GM18520 (cell line): Measurements from ENCODE around the gene LARP6.
"Not testable (repeated sequence)": the region's sequence is repeated elsewhere in the genome, so short reads cannot be mapped to it uniquely, and the experiment has no call there.

Experiments
- ATAC-seq: cut with Tn5 transposase; IDR thresholded peaks from one replicate; pipeline ENCODE4 v1.9.1; 2021; ENCODE audit not compliant: unreplicated experiment

LARP6 gene

DNA sequence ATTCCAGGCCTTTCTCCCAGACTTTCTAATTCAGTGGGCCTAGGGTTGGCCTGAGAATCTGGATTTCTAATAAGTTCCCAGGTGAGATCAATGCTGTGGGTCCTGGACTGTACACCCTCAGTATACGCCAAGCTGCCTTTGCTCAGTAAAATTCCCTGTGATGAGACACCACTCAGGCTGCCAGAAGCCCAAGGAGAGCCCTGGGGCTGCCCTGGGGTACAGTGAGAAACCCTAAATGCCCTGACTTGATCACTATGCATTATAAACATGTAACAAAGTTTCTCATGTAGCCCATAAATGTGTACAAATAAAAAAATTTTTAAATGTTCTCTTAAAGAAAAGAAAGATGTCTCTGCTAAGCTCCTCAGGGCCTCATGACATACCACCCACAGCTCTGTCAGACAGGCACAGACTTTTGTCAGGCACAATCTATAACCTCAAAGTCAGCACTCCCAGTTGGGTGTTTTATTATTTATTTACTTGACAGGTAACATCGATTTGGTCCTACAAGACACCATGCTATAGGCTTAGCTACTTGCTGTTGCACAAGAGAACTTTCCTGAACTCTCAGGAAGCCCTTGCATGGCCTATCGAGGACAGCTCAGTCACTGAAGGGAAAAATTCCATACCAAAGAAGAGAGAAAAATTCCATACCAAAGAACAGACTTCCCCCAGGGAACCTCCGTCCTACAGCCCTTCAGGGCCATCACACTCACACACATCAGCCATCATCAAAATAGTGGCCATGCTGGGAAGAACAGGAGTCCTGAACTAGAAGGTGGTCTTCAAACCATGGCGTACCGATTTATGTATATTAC lies 22.7 kb downstream of the LARP6 start:
- ATAC-seq: no peak

DNA sequence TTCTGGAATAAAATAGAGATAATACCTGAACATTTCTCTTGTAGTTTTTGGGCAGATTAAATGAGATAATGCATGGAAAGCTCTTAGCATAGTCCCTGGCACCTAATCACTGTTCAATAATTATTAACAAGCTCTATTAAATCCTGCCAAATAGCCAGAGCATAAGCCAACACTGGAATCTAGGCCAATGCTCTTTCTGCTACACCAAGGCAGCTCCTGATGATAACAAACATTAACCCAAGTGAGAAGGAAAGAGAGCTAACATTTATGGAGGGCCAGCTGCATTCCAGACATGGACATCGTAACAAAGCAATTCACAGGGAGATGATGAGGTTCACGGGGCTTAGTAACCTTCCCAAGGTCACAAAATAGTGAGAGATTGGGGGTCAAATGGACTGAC lies 23.3 kb downstream of the LARP6 start:
- ATAC-seq: no peak

DNA sequence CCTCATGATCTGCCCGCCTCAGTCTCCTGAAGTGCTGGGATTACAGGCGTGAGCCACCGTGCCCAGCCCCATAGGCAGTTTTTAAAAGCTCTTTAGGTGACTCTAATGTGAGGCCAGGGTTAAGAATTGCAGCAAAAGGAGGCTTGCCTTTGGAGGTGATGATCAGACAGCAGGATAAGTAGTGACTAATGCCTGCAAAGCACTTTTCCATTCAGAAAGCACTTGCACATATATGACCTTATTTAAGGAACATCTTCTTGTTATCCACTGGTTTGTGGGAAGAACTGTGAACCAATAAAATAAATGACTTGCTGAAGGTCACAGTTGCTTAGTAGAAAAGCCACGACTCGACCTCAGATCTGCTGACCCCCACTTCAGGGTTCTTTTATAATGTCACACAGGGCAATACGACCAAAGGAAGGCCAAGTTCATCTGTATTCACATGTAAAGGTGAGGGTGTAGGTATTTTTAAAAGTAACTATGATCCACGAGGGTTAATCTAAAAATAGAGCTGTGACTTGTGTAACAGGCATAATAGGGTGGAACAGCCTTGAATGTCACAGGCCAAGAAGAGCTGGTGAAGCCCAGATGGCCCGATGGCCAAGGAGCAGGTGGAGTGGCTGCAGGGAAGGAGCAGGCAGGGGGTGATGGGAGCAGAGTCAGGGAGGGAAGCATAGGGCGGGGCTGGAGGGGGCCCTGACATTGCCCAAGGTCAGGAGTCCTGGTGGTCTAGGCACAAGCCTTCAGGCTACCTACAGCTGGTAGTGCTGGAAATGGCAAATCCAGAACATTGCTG lies 24.4 kb downstream of the LARP6 start:
- ATAC-seq: no peak

DNA sequence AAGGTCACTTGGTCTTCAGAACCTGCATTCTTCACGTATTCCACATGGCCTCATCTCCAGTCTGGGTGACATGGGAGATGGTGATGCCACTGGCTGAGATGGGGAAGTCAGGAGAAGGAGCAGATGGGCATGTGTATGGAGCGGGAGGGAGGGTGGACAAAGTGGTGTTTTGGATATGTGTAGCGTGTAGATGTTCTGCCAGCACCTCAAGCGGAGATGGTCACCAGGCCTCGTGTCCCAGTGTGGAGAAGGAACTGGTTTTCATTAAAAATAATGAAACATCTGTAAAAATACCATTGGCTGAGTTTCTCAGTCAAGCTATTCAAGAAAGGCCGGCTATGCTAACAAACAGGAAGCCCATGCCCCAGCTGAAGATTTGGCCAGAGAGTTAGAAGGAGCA lies 26.2 kb downstream of the LARP6 start:
- no peak for ATAC-seq

DNA sequence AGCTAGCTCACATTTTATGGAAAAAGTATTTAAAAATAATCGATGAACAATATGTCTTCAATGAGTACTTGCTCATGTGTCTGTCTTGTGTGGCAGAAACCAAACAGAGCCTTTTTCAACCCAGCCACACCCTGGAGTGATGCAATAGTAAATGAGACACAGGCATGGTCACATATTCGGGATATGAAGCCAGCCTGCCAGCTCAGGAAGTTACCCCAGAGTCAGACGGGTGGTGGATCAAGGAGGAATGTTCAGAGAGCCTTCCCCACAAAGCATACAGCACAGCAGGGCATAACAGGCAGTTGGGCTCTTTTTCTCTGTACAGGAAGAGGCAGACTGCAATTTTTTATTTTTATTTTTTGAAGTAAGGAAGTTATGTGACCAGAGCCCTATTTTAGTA lies 27.3 kb downstream of the LARP6 start:
- no peak for ATAC-seq

DNA sequence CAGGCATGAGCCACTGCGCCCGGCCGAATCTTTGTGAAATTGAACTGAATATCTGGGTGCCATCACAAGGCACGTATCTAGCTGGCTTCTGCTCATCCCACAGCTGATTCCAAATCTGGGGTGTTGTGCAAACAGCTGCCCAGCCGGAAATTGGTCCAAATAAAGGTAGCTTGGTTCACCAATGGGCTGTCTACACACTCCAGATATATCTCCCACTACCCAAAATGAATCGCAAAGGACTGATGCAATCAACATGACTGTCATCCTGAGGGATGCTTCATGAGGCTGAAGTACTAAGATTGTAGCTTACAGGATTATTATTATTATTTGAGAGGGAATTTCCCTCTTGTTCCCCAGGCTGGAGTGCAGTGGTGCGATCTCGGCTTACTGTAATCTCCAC lies 28.1 kb downstream of the LARP6 start:
- ATAC-seq: no peak

DNA sequence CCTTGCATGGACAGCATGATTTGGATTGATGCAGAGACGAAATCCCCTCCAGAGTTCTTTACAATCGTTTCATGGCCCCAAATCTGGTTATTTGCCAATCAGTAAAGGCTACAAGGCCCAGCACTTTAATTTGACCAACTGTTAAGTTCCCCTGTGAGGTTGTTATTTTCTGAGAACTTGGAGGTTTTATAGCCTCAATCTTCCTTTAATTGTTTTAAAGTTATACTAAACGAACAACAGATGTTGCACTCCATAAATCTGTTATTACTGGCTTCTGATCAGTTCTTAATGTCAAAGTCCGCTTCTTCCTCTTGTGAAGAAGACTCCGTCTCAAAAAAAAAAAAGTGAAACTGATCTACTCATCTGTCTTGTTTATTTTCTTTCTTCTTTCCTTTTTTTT lies 30.8 kb downstream of the LARP6 start:
- ATAC-seq: no peak

DNA sequence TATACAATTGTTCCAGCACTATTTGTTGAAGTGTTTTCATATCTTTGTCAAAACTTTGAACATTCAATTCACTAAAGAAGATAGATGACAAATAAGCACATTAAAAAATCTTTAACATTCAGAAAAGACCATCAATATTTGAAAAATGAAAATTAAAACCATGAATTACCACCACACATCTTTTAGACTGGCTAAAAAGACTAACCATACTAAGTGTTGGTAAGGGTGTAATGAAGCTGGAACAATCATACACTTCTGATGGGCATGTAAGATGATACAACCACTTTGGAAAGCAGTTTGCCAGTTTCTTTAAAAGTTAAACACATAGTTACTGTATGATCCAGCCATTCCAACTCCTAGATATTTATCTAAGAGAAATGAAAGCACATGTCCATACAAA lies 33.7 kb downstream of the LARP6 start:
- ATAC-seq: no peak

DNA sequence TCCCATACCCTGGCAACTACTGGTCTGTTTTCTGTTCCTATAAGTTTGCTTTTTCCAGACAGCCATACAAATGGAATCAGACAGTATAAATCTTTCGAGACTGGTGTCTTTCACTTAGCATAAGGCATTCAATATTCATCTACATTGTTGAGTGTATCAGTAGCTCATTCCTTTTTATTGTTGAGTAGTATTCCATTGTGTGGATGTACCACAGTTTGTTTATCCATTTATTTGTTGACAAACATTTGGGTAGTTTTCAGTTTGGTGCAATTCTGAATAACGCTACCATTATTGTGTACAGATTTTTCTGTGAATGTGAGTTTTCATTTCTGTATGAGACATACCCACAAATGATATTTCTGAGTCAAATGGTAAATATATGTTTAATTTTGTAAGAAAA lies 35.4 kb downstream of the LARP6 start:
- no peak for ATAC-seq

DNA sequence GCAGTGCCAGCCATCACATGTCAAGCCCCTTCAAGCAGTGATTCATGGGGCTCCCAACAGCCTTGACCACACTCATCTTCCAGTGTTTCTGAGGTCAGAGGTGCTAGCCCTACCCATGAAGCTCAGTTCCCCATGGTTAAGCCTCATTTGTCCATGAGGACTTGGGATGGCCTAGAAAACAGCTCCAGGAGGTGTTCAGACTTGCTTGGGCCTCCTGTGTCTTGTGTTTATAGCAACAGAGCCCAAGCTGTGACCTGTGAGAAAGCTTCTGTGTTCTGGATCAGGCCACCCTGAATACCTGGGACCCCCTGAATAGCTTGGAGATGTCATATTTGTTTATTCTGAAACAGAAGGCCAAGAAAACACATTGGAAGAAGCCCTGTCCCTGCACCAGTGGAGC lies 36.7 kb downstream of the LARP6 start:
- ATAC-seq: no peak

DNA sequence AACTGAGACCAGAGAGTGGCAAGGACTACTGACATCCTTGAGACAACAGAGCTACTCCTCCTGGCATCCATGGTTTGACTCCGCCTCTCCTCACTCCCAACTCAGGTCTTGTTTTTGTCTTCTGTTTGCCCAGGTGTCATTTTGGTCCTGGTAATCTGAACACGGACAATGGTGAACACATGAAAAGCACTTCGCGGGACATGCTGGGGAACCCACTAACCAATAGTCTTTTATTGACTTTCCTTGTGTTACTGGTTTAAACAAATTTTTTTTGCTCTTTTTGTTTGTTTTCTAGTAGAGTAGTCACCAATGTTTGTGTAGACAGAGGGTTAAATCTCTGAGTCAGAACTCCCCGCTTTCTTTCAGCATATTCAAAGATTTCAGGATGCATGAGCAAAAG lies 38.4 kb downstream of the LARP6 start:
- ATAC-seq: no peak

DNA sequence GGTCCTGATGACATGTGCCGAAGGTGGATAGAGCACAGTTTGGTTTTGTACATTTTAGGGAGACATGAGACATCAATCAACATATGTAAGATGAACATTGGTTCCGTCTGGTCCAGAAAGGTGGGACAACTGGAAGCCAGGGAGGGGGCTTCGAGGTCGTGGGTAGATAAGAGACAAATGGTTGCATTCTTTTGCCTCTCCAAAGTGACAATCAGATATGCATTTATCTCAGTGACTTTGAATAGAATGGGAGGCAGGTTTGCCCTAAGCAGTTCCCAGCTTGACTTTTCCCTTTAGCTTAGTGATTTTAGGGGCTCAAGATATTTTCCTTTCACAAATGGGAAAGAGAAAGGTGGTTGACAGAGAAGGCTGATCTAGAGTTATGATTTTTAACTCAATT lies 38.9 kb downstream of the LARP6 start:
- ATAC-seq: not testable (repeated sequence)

DNA sequence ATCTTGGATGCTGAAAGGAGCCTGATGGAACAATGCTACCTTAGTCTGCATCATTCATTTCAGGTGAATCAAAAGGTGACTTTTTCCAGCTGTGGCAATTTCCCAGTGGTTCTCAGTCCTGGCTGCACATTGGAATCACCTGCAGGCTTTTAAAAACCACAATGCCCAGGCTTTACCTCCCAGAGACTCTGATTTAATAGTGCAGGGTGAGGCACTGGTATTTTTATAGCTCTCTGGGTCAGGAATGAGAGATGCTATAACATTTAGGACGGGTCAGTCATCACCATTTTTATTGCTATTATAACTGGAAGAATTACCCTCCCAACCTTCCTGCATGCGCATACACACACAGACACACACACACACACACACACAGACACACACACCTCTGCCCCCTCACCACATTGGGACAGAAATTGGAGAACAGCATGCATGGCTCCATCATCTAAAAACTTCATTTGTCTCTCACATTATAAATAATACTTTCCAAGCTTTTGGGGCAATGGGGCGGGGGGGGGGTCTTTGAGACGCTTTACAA lies 41.1 kb downstream of the LARP6 start:
- ATAC-seq: no peak

DNA sequence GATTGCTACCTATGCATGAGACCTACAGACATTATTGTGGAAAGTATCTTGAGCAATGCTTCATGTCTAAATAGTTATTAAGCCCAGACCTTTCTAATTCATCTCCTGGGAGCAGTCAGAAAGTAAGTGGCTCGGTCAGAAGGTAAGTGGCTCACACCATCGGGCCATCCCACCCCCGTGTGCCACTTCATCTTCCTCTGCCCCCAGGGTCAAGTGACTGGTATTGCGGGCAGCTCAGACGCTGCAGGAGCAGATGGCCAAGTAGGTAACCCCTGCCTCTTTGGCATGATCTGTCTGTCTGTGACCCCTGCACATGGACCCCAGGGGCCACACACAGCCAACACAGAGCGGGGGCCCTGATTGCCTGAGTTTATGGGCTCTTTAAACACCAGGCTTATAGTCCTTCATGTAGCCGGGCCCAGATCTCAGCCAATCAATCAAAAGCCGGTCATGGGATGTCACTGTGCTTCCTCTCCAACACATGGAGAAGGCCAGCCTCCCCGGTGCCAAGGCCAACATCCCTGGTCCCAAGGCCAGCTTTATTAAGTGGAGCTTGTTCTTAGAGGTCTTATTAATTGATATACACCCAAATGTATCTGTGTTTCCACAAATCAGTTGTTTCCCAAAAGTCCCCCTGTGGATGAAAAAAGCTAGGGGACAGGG lies 42.9 kb downstream of the LARP6 start:
- ATAC-seq: no peak

DNA sequence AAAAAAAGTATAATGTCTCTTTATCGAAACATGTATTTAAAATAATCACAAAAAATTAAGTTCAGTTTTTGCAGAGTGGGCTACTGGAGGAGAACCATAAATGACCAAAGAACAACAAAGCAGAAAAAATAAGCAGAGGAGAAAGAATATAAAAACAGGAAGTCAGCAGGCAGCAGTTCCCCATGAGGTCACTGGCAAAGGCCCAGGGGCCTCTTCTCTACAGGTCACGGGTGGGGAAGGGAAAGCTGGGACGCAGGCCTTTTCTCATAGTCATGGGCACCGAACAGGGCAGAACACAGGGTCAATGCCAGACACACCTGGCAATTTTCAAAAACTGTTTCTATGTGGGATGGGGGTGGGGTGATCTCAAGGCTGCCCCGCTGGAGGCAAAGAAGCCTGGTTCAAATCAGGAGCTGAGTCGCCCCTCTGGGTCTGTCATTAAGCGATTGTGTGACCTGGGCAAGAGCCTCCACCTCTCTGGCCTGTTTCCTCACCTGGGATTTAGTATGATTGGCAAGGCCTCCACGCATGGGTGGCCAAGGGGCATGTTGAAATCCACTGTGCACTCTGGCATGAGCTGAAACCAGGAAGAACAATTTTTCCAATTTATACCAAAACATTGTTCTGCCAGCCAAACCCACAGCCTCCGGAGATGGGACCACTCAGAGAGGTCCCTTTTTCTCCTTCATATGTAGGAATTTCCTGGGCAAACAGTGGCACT lies 46.8 kb downstream of the LARP6 start:
- ATAC-seq: no peak

DNA sequence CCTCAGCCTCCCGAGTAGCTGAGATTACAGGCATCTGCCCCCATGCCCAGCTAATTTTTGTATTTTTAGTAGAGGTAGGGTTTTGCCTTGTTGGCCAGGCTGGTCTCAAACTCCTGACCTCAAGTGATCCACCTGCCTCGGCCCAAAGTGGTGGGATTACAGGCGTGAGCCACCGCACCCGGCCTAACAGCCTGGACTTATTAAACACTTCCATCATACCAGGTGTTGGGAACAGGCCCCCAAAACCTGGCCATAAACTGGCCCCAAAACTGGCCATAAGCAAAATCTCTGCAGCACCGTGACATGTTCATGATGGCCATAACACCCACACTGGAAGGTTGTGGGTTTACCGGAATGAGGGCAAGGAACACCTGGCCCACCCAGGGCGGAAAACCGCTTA lies 49.6 kb downstream of the LARP6 start:
- ATAC-seq: not testable (repeated sequence)

DNA sequence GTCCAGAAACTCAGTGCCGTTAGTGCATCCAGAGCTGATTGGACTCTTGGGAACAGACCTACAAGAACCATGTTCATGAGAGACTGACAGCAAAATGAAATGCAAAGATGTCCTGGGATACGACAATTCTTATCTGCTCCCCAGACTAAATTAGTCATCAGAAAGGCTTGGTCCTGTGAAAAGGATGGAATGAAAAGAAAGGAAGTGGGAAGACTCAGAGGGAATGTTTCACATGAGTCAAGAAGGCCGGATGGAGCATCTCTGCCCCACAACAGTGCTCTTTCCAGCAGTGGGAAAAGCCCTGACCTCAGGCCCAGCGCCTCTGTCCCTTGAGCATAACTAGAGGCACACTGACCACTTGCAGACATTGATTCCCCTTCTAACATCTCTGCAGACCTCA lies 51.3 kb downstream of the LARP6 start:
- ATAC-seq: no peak

DNA sequence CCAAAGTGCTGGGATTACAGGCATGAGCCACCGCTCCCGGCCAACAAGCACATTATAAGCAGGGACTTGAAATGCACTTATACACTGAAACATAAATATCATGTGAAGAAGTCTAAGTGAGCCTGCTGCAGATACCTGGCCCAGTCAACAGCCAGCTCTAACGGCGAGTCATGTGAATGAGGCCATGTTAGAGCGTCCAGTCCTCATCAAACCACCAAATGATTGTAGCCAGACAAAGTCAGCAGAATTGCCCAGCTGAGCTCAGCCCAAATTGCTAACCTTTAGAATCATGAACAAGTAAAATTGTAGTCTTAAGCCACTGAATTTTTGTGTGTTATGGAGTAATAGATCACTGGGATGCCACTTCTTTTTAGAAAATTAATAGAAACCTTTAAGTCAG lies 52.8 kb downstream of the LARP6 start:
- no peak for ATAC-seq

DNA sequence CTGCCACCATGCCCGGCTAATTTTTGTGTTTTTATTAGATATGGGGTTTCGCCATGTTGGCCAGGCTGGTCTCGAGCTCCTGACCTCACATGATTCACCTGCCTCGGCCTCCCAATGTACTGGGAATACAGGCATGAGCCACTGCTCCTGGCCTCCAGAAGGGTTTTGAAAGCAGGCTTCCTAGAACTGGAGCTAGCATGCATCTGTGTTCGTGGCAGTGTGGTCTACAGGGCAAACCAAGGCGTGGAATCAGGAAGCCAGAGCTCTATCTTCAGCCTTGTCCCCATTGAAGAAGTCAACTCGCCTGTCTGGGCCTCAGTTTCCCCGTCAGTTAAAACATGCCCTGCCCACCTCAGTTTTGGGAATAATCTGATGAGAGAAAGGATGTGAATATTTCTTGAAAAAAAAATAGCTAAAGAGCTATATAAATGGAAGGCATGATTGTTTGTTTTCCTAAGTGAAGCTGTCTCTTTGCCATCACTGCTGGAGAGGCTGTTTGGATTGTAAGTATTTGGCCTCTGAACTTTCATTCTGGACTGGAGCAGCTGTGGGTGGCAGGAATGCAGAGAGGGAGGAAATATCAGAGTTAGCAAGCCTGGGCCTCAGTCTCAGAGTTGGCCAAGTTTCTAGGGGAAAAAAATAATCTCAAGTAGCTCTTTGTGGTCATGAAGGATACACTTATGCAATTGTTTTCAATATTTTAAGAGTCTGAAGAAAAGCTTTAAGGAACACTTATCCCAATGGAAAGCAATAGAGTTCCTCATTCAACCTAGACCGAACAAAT lies 54.1 kb downstream of the LARP6 start:
- no peak for ATAC-seq

DNA sequence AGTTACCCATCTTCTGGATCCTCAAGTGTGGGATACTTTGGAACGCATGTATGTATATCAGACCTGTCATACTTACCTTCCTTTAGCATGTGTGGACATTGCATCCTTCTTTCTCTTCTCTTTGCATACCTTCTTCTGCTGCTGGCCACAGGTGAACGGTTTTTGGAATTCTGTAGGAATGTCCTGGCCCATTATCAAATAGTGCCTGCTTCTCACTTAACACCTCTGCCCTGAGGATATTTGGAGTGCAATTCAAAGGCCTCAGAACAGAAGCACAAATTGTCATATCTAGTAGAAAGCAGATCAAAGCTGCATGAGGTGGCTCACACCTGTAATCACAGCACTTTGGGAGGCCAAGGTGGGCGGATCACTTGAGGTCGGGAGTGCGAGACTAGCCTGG lies 56.5 kb downstream of the LARP6 start:
- ATAC-seq: no peak
